H9 (cell line): ENCODE measurements around the gene CABP7. TPM values are rescaled to one million over a fixed set of nuclear protein-coding genes. Genes with fewer than 3 reads are reported as not detected.

Source experiments
- DNase-seq: peaks from one replicate; pipeline ENCODE4 v3.0.0-alpha.2; 2017
- H2AFZ ChIP-seq: one replicate; pipeline ENCODE4 v1.6.1; 2013; ENCODE audit warnings: mild to moderate bottlenecking, low read length, control low read depth, moderate library complexity
- H2AK5ac ChIP-seq: 2 replicates; pipeline ENCODE4 v1.6.1; 2013; ENCODE audit warnings: low read length, control low read depth, mixed read lengths; ENCODE audit not compliant: insufficient read length
- H2BK120ac ChIP-seq: one replicate; pipeline ENCODE4 v1.6.1; 2013; ENCODE audit warnings: low read depth, mild to moderate bottlenecking, low read length, control low read depth, inconsistent platforms; ENCODE audit not compliant: poor library complexity, severe bottlenecking
- H2BK12ac ChIP-seq: 2 replicates; pipeline ENCODE4 v1.6.1; 2013; ENCODE audit warnings: low read length, control low read depth, mixed read lengths, low read depth; ENCODE audit not compliant: insufficient read length
- H2BK15ac ChIP-seq: 2 replicates; pipeline ENCODE4 v1.6.1; 2013; ENCODE audit warnings: low read depth, low read length, control low read depth
- H2BK20ac ChIP-seq: one replicate; pipeline ENCODE4 v1.6.1; 2013; ENCODE audit warnings: low read depth, mild to moderate bottlenecking, low read length, control low read depth, inconsistent platforms; ENCODE audit not compliant: poor library complexity, severe bottlenecking
- H2BK5ac ChIP-seq: 2 replicates; pipeline ENCODE4 v1.6.1; 2013; ENCODE audit warnings: low read length, control low read depth, mixed read lengths; ENCODE audit not compliant: insufficient read length
- H3K14ac ChIP-seq: 2 replicates; pipeline ENCODE4 v1.6.1; 2013; ENCODE audit warnings: low read length, control low read depth; ENCODE audit not compliant: insufficient read depth
- H3K18ac ChIP-seq: 2 replicates; pipeline ENCODE4 v1.6.1; 2013; ENCODE audit warnings: low read depth, mild to moderate bottlenecking, mixed read lengths, low read length, control low read depth; ENCODE audit not compliant: insufficient read length
- H3K23ac ChIP-seq: 2 replicates; pipeline ENCODE4 v1.6.1; 2013; ENCODE audit warnings: low read length, control low read depth, mixed read lengths, low read depth; ENCODE audit not compliant: insufficient read length
- H3K23me2 ChIP-seq: 2 replicates; pipeline ENCODE4 v1.6.1; 2013; ENCODE audit warnings: low read depth, mild to moderate bottlenecking, mixed read lengths, low read length, control low read depth; ENCODE audit not compliant: insufficient read length, poor library complexity, severe bottlenecking
- H3K27ac ChIP-seq: 2 replicates; pipeline ENCODE4 v1.5.1; 2013; ENCODE audit warnings: low read length, control low read depth, mixed read lengths, low read depth; ENCODE audit not compliant: insufficient read length
- H3K27me3 ChIP-seq: 2 replicates; pipeline ENCODE4 v1.6.1; 2013; ENCODE audit warnings: low read length, control low read depth, inconsistent platforms; ENCODE audit not compliant: insufficient read depth
- H3K4ac ChIP-seq: 2 replicates; pipeline ENCODE4 v1.6.1; 2013; ENCODE audit warnings: low read depth, mild to moderate bottlenecking, control low read depth, inconsistent platforms, low read length, moderate library complexity
- H3K4me1 ChIP-seq: 2 replicates; pipeline ENCODE4 v1.6.1; 2013; ENCODE audit warnings: low read length, control low read depth, inconsistent platforms; ENCODE audit not compliant: insufficient read depth
- H3K4me2 ChIP-seq: 2 replicates; pipeline ENCODE4 v1.6.1; 2013; ENCODE audit warnings: low read length, control low read depth, mixed read lengths; ENCODE audit not compliant: insufficient read length, insufficient read depth
- H3K56ac ChIP-seq: 2 replicates; pipeline ENCODE4 v1.6.1; 2013; ENCODE audit warnings: low read depth, mild to moderate bottlenecking, mixed read lengths, low read length, control low read depth; ENCODE audit not compliant: insufficient read length
- H3K79me1 ChIP-seq: 2 replicates; pipeline ENCODE4 v1.6.1; 2013; ENCODE audit warnings: low read depth, mild to moderate bottlenecking, moderate library complexity, low read length, control low read depth, inconsistent platforms; ENCODE audit not compliant: insufficient read depth, poor library complexity, severe bottlenecking
- H3K79me2 ChIP-seq: 2 replicates; pipeline ENCODE4 v1.6.1; 2013; ENCODE audit warnings: low read length, control low read depth, inconsistent platforms; ENCODE audit not compliant: insufficient read depth
- H3K9ac ChIP-seq: 2 replicates; pipeline ENCODE4 v1.6.1; 2013; ENCODE audit warnings: low read length, control low read depth, mixed read lengths; ENCODE audit not compliant: insufficient read length; ENCODE audit errors: extremely low read depth
- H3K9me3 ChIP-seq: one replicate; pipeline ENCODE4 v1.6.1; 2013; ENCODE audit warnings: low read depth, low read length, inconsistent platforms; ENCODE audit not compliant: control insufficient read depth
- H3T11ph ChIP-seq: one replicate; pipeline ENCODE4 v1.6.1; 2013; ENCODE audit warnings: mild to moderate bottlenecking, low read length, control low read depth, inconsistent platforms
- H4K20me1 ChIP-seq: one replicate; pipeline ENCODE4 v1.6.1; 2013; ENCODE audit not compliant: control insufficient read depth, insufficient read length, insufficient read depth
- H4K5ac ChIP-seq: 2 replicates; pipeline ENCODE4 v1.6.1; 2013; ENCODE audit warnings: low read depth, mild to moderate bottlenecking, mixed read lengths, low read length, control low read depth; ENCODE audit not compliant: insufficient read length
- H4K8ac ChIP-seq: replicated peaks from 2 replicates; pipeline ENCODE4 v1.6.1; 2013; ENCODE audit warnings: low read length, control low read depth, mixed read lengths, low read depth; ENCODE audit not compliant: insufficient read length
- H4K91ac ChIP-seq: 2 replicates; pipeline ENCODE4 v1.6.1; 2013; ENCODE audit warnings: low read depth, mild to moderate bottlenecking, moderate library complexity, mixed read lengths, low read length, control low read depth; ENCODE audit not compliant: insufficient read length
- H3K27ac Mint-ChIP-seq, 3 experiments: 2 replicates in 2 of 3; 3 replicates in 1 of 3; pipeline ENCODE4 v1.8.0; 2020 to 2021; ENCODE audit warnings: mixed read lengths in 3 of 3, mild to moderate bottlenecking in 1 of 3, moderate library complexity in 1 of 3
- H3K27me3 Mint-ChIP-seq: 2 replicates; pipeline ENCODE4 v1.8.0; 2021; ENCODE audit warnings: low read depth, mild to moderate bottlenecking, moderate library complexity, mixed read lengths
- H3K36me3 Mint-ChIP-seq, 3 experiments: 2 replicates in 2 of 3; 3 replicates in 1 of 3; pipeline ENCODE4 v1.8.0; 2020 to 2021; ENCODE audit warnings: low read depth in 3 of 3, mixed read lengths in 3 of 3; ENCODE audit not compliant: insufficient read depth in 1 of 3
- H3K4me1 Mint-ChIP-seq, 2 experiments: 2 replicates each; pipeline ENCODE4 v1.8.0; 2020; ENCODE audit warnings: mixed read lengths in 2 of 2
- H3K4me3 Mint-ChIP-seq, 2 experiments: 2 replicates in 1 of 2; 3 replicates in 1 of 2; pipeline ENCODE4 v1.8.0; 2020 to 2021; ENCODE audit warnings: mild to moderate bottlenecking in 2 of 2, mixed read lengths in 2 of 2, moderate library complexity in 1 of 2
- H3K9me3 Mint-ChIP-seq, 2 experiments: 2 replicates in 1 of 2; 3 replicates in 1 of 2; pipeline ENCODE4 v1.8.0; 2020; ENCODE audit warnings: mild to moderate bottlenecking in 2 of 2, mixed read lengths in 2 of 2, moderate library complexity in 1 of 2
- CTCF ChIP-seq: fragments of 200-600 bp; sonication (generic); conservative IDR thresholded peaks from 3 replicates; pipeline ENCODE4 v1.8.0; 2021; ENCODE audit warnings: antibody characterized with exemption, mild to moderate bottlenecking
- WGBS: extraction: QIAGEN DNeasy Blood & Tissue Kit; methylation state at CpG from one replicate; pipeline ENCODE4 v1.1.7; 2013; ENCODE audit warnings: missing lambda C conversion rate, low lambda C conversion rate, mixed read lengths; ENCODE audit not compliant: insufficient read length; ENCODE audit errors: extremely low coverage; 5-methylcytosine and 5-hydroxymethylcytosine counted together
- long read RNA-seq: library from polyadenylated mRNA; unstranded; transcript quantifications from one replicate; pipeline ENCODE4 v2.0.0, GENCODE V29; 2020
- total RNA-seq: library from RNA; stranded (reverse); gene quantifications from 2 replicates; pipeline ENCODE4 v1.2.1, GENCODE V29; 2021

The CABP7 gene
- 0.81 and 0.83 TPM in 2 replicates for total RNA-seq
- long read RNA-seq, partial matches to known transcripts, result 2 of 3 reads
- long read RNA-seq, other reads (novel, unspliced or antisense), result 0 of 3 reads

GRCh38 chr22:29719899-29720645 lies at the start of gene CABP7:
Gene CABP7 (plus strand): TSS chr22:29720003. CDS start chr22:29720425, 422 bp downstream.
- H4K20me1 ChIP-seq, result no peaks in the 10 kb centered on the region
- H3K56ac ChIP-seq, result no peak within 1 kb of the TSS
- peaks cover 4% of the 10 kb centered on the region for H3K23me2 ChIP-seq
- no peak within 1 kb of the TSS for H2BK120ac ChIP-seq
- no peaks in the 10 kb centered on the region; a peak in 2 of 7 replicates for H3K36me3 Mint-ChIP-seq
- peaks cover 90% of the 10 kb centered on the region for H3K27me3 Mint-ChIP-seq
- H3K9me3 ChIP-seq, result no peaks in the 10 kb centered on the region
- H3K4me1 Mint-ChIP-seq, result peaks cover 2 to 13% of the 10 kb centered on the region in 2 experiments; a peak in 2 of 4 replicates
- no peak within 1 kb of the TSS for H3K23ac ChIP-seq
- WGBS, result no CpG with 5 or more reads among the region's 115 CpGs
- H2BK12ac ChIP-seq, result no peak within 1 kb of the TSS
- H3K27ac ChIP-seq, result no peak within 1 kb of the TSS
- H3K4me1 ChIP-seq, result no peaks in the 10 kb centered on the region
- H2BK20ac ChIP-seq, result no peak within 1 kb of the TSS
- no peak within 1 kb of the TSS for H2AFZ ChIP-seq
- peaks cover 24% of the 10 kb centered on the region; the same call in 1 of the 2 replicates for H3K27me3 ChIP-seq
- no peak for DNase-seq
- H3K4me2 ChIP-seq, result peak within 1 kb of the TSS; percentile 14
- no peaks in the 10 kb centered on the region for H3K79me1 ChIP-seq
- no peak within 1 kb of the TSS for H4K91ac ChIP-seq
- no peak within 1 kb of the TSS for H2BK5ac ChIP-seq
- H3K79me2 ChIP-seq, result no peaks in the 10 kb centered on the region
- no peak within 1 kb of the TSS for H3K4ac ChIP-seq
- no peak within 1 kb of the TSS for H4K5ac ChIP-seq
- H2AK5ac ChIP-seq, result no peak within 1 kb of the TSS
- H3K9ac ChIP-seq, result no peak within 1 kb of the TSS
- no peak within 1 kb of the TSS for H3T11ph ChIP-seq
- H3K18ac ChIP-seq, result no peak within 1 kb of the TSS
- no peaks in the 10 kb centered on the region; a peak in 1 of 5 replicates for H3K9me3 Mint-ChIP-seq
- no peak within 1 kb of the TSS for H2BK15ac ChIP-seq
- TF ChIP-seq CTCF, result no peak
- no peak within 1 kb of the TSS; the same call in 1 of the 2 replicates for H3K14ac ChIP-seq
- no peak within 1 kb of the TSS for H3K27ac Mint-ChIP-seq
- no peak within 1 kb of the TSS for H4K8ac ChIP-seq
- peak within 1 kb of the TSS; percentile 48 to 73 for H3K4me3 Mint-ChIP-seq
